Stimulated activated CD4-positive, alpha-beta T cell treated with anti-CD3 and anti-CD28 coated beads, Interleukin-12 subunit alpha, Interleukin-12 subunit beta, amount 100 ng/mL, for 4 hours (primary cell): ENCODE measurements around the gene MKRN2.
A peak's percentile ranks its signal among the peaks of the same experiment; 100 is the strongest.
"Not testable (repeated sequence)": the region's sequence is repeated elsewhere in the genome, so short reads cannot be mapped to it uniquely, and the experiment has no call there.

Experiments used
- DNase-seq: peaks from one replicate; pipeline ENCODE4 v3.0.0-alpha.2; 2020

The MKRN2 gene

GRCh38 chr3:12556690-12557472, at the start of gene MKRN2:
MKRN2 (plus strand) TSS chr3:12557087; CDS start chr3:12557151, 64 bp downstream.
- peak; percentile 85 for DNase-seq

GRCh38 chr3:12507591-12508281, 49.2 kb upstream of the MKRN2 start:
- DNase-seq: no peak

GRCh38 chr3:12508291-12508700, 48.6 kb upstream of the MKRN2 start:
- DNase-seq: no peak

GRCh38 chr3:12509466-12509865, 47.4 kb upstream of the MKRN2 start:
- no peak for DNase-seq

DNA sequence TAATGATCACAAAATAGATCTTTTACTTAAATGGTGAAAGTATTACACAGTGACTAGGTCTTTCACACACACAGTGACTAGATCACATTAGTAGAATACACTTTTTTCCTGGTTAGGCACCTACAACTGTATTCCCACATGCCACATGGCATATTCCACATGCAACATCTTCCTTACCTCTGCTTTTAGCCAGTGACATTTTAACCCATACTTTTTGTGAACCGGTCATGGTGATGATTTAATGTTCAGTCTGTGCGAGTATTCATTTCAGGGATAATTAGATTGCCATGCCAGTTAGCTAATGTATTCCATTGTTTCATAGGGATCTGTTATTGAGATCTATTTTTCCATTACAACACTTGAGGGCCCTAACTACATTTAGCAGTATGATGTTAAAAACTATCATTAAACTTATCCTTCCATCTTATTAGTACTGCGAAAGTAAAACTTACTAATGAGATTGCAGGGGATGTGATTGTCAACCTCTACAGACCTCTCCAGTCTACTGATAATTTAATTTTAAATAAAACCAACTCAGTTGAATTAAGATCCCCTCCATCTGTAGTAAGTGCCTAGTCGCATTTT, 44.3 kb upstream of the MKRN2 start:
- no peak for DNase-seq

- DNase-seq: no peak
Observed at GRCh38 chr3:12513694-12514446, 43.0 kb upstream of the MKRN2 start.

DNA sequence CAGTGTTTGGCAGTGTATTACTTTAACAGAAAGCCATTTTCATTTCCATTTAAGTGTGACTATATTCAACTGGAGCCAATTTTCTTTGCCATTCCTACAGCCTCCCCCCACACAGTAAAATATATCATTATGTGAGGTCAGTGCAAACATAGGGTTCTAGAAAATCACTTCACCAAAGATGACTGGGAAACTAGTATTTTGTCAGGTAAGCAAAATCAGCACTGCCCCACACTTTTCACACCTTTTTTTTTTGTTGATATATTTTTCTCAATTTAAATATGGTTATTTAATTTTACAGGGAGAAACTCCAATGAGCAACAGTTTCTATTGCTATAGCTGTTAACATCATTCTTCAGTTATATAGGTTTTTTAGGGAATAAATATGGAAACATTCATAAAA, 41.3 kb upstream of the MKRN2 start:
- no peak for DNase-seq

- DNase-seq: no peak
Observed at GRCh38 chr3:12516873-12517272, 40.0 kb upstream of the MKRN2 start.

GRCh38 chr3:12518261-12519028, 38.4 kb upstream of the MKRN2 start:
- DNase-seq: no peak

GRCh38 chr3:12521010-12521409, 35.9 kb upstream of the MKRN2 start:
- DNase-seq: no peak

- DNase-seq: no peak
Observed at GRCh38 chr3:12522721-12523120, 34.2 kb upstream of the MKRN2 start.

GRCh38 chr3:12527757-12528143, 29.1 kb upstream of the MKRN2 start:
- no peak for DNase-seq

DNA sequence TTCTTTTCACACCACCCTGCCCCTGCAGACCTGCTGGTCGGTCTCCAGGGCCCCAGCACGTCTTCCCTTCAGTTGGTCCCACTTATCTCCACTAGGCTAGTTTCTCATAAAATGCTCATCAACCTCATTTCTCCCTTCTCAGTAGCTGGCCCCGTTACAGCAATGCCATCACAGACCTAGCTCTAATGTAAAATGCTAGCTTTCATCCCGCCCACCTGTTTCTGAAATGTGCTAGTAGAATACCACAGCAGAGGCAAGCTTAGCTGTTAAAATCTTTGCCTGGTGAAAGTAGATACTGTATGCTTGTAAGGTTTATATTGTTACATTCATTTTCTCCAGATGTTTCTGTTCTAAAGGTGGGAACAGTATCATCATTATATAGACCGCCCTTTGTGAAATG, 24.7 kb upstream of the MKRN2 start:
- DNase-seq: no peak

DNA sequence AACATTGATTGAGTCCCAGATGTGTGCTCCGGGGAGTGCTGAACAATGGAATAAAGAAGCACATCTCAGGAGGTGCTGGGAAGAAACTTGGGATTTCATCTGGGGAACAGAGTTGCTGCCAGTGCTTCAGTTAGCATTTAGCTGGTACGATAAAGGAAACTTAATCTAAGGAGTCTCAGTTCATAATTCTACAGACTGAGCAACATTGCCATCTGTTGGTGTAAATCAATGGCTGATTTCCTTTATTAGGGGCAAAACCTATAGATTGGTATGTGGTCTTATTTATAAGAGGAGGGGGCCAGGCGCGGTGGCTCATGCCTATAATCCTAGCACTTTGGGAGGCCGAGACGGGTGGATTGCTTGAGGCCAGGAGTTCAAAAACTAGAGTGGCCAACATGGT, 20.5 kb upstream of the MKRN2 start:
- no peak for DNase-seq

- DNase-seq: no peak
Observed at GRCh38 chr3:12541625-12542024, 15.3 kb upstream of the MKRN2 start.

- not testable (repeated sequence) for DNase-seq
Observed at GRCh38 chr3:12543497-12543896, 13.4 kb upstream of the MKRN2 start.

DNA sequence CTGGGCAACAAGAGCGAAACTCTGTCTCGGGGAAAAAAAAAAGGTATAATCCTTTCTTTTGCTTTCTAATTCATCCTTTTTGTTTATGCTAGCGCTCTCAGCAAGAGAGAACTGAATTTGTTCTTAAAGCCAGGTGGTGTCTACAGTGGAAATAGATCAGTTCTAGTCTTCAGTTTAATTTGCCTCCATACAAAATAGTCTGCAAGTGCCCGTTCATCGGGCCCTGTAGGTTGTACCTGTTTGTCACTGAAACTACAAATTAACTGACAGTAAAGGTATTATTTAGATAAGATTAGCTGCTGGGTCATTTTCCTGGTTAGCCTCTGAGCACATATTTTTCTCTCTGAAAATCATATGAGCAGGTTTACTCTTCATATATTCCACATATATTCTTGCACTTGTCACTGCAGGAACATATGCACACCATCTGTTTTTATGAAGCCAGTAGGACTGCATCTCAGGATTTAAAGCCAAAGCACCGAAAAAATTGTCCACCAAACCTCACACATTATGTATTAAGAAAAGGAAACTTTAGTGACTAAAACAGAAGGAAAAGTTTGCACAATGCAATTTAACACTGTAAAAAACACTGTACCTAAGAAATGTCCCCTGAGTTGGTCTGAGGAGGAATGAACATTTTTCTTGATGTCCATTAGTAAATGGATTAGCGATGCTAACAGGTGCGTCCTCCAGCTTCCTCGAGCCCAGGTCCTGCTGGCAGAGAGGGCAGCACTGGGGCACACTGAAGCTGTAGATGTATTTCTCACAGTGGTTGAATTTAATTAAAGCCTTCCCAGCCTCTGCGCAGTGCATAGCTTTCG, 12.0 kb upstream of the MKRN2 start:
- no peak for DNase-seq

- no peak for DNase-seq
Observed at GRCh38 chr3:12545473-12545791, 11.5 kb upstream of the MKRN2 start, which contains the start of gene MKRN2OS. MKRN2OS (minus strand) TSS chr3:12545499; CDS start chr3:12545464, 35 bp downstream.

DNA sequence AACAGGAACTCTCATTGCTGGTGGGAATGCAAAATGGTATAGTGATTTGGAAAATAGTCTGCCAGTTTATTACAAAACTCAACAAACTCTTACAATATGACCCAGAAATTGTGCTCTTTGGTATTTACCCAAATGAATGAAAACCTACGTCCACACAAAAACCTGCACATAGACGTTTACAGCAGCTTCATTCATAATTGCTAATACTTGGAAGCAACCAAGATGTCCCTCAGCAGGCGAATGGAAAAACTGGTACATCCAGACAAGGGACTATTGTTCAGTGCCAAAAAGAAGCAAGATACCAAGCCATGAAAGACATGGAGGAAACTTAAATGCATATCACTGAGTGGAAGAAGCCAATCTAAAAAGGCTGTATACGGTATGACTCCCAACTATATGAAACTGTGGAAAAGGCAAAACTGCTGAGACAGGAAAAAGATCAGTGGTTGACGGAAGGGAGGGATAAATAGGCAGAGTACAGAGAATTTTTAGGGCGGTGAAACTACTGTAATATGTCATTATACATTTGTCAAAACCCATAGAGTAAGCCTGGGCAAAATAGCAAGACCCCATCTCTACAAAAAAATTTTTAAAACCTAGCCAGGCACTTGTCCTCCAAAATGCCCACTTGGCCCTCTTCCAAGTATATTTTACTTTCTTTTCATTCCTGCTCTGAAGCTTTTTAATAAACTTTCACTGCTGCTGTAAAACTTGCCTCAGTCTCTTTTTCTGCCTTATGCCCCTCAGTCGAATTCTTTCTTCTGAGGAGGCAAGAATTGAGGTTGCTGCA, 6.7 kb upstream of the MKRN2 start:
- no peak for DNase-seq

GRCh38 chr3:12553921-12554391, 2.9 kb upstream of the MKRN2 start:
- DNase-seq: peak; percentile 4

DNA sequence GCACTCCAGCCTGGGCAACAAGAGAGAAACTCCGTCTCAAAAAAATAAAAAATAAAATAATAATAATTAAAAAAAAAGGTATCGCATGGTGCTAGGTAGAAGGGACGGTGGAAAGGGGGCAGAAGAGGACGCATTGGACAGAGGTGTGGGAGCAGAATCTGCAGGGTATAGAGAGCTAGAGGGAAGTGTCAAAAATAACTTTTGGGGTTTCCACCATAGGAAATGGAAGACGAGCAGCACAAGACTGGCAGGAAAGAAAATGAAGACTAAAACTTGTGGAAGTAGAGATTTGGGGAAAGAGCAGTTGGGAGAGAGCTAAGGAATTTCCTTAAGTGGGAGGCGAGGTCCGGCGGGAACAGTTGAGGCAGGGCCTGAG, 585 bp upstream of the MKRN2 start:
- no peak for DNase-seq
